Body of pancreas (tissue), 4 donors: ENCODE measurements around the gene CLUH.

Source experiments
- POLR2A ChIP-seq, 3 donors: fragments of 450-650 bp; IDR thresholded peaks; one replicate each; pipeline ENCODE4 v1.6.1; 2016; ENCODE audit warnings: antibody characterized with exemption in 3 of 3, mild to moderate bottlenecking in 2 of 3
- TF ChIP-seq, protein P1 (sequence below), 7 experiments: fragments of 450-650 bp in 4 of 7; fragments of 200-600 bp in 3 of 7; sonication (generic) in 3 of 7; IDR thresholded peaks; one replicate each; pipeline ENCODE4 v1.5.1; 2016 to 2019; ENCODE audit warnings: antibody characterized with exemption in 7 of 7

DNA sequence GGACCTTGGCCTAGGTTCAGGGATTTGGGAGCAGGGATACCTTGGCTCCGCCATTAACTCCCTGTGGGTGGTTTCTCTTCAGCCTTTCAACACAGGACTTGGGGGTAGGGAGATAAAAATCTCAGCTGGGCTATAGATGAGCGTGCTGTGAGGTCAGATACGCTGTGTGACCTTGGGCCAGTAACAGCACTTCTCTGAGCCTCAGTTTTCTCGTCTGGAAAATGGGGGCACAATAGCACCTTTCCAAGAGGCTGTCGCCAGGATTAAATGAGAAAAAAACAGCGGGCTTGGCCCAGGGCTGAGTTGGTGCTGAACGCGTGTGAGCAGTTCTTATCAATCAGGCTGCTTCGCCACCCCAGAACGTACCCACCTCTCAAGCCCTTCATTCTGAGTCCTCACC, 20.2 kb upstream of the CLUH start:
- TF ChIP-seq POLR2A (IDR thresholded peaks at IDR 0.05): no peak
- TF ChIP-seq, protein P1, sequence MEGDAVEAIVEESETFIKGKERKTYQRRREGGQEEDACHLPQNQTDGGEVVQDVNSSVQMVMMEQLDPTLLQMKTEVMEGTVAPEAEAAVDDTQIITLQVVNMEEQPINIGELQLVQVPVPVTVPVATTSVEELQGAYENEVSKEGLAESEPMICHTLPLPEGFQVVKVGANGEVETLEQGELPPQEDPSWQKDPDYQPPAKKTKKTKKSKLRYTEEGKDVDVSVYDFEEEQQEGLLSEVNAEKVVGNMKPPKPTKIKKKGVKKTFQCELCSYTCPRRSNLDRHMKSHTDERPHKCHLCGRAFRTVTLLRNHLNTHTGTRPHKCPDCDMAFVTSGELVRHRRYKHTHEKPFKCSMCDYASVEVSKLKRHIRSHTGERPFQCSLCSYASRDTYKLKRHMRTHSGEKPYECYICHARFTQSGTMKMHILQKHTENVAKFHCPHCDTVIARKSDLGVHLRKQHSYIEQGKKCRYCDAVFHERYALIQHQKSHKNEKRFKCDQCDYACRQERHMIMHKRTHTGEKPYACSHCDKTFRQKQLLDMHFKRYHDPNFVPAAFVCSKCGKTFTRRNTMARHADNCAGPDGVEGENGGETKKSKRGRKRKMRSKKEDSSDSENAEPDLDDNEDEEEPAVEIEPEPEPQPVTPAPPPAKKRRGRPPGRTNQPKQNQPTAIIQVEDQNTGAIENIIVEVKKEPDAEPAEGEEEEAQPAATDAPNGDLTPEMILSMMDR (IDR thresholded peaks at IDR 0.05): no peak
